Renal cortex interstitium (tissue), 11 donors: Measurements from ENCODE around the gene FTO. TPM values are rescaled to one million over a fixed set of nuclear protein-coding genes. Genes with fewer than 3 reads are reported as not detected.

Source experiments
- DNase-seq, 11 donors: peaks; one replicate each; pipeline ENCODE4 v3.0.0-alpha.2; 2013; ENCODE audit warnings: low read depth in 9 of 11, low spot score in 4 of 11; ENCODE audit errors: extremely low read depth in 1 of 11
- polyA plus RNA-seq, 3 donors: library from polyadenylated mRNA; unstranded; fragments of 120-200 nt; gene quantifications; one replicate each; pipeline ENCODE4 v1.2.1, GENCODE V29; 2013; ENCODE audit not compliant: insufficient read length in 3 of 3

Gene FTO
- polyA plus RNA-seq, 3 donors: 87.9 to 96.7 (median 90.8) TPM

- DNase-seq: no peak
Measured at GRCh38 chr16:54102888-54103866, 399.2 kb downstream of the FTO start.

GRCh38 chr16:54106057-54106456, 402.1 kb downstream of the FTO start:
- no peak for DNase-seq

GRCh38 chr16:54107583-54108202, 403.7 kb downstream of the FTO start:
- DNase-seq: no peak

- no peak for DNase-seq
Measured at GRCh38 chr16:54110016-54110981, 406.3 kb downstream of the FTO start.

- no peak for DNase-seq
Measured at GRCh38 chr16:54112451-54113206, 408.7 kb downstream of the FTO start.

GRCh38 chr16:54115558-54115957, 411.6 kb downstream of the FTO start:
- no peak for DNase-seq

- no peak for DNase-seq
Measured at GRCh38 chr16:54116124-54116655, 412.2 kb downstream of the FTO start.

GRCh38 chr16:54118846-54119245, 414.9 kb downstream of the FTO start:
- DNase-seq: no peak

- no peak for DNase-seq
Measured at GRCh38 chr16:54120846-54121480, 417.0 kb downstream of the FTO start.

GRCh38 chr16:54121539-54122295, 417.8 kb downstream of the FTO start:
- no peak for DNase-seq

GRCh38 chr16:54123766-54124165, 419.8 kb downstream of the FTO start:
- no peak for DNase-seq

- no peak for DNase-seq
Measured at GRCh38 chr16:54125751-54126655, 422.0 kb downstream of the FTO start.

GRCh38 chr16:54126907-54127306, 423.0 kb downstream of the FTO start:
- DNase-seq: no peak

GRCh38 chr16:54128629-54129234, 424.8 kb downstream of the FTO start:
- DNase-seq: no peak

GRCh38 chr16:54129810-54130209, 425.9 kb downstream of the FTO start:
- DNase-seq: no peak
